ENCODE data around the gene RBSN. TPM values are rescaled to one million over a fixed set of nuclear protein-coding genes. Genes with fewer than 3 reads are reported as not detected.
A peak's percentile ranks its signal among the peaks of the same experiment; 100 is the strongest.

Gene RBSN
- polyA plus RNA-seq, 3 donors from 2014 or later = 3.6 to 16.3 (median 11.1) TPM

DNA sequence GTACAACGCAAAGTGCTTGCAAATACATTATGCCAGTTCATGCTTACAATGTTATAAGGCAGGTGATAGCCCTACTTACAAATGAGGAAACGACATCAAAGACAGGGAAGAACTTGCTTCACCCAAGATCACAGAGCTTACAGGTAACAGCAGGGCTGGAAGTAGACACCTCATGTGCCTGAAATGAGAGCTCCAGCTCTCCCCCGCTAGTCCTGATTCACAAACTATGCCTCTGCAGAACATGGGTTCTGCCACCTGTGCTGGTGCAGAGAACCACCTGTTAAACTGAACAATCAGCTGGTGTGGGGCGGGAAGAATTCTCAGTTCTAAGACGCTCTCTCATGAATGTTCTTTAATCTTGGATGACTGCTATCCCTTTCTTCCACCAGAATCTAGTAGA is 7.4 kb downstream of the RBSN start:
- Mint-ChIP-seq H3K4me3 (no peak overlapping the region), H3K36me3 (peaks cover 10 to 49% (median 11%) of the 10 kb centered on the region in 3 donors), H3K4me1 (peaks cover 0 to 4% of the 10 kb centered on the region in 2 donors), H3K27me3 (ENCODE audit: low read depth in 3 of 3) (peaks cover 0 to 4% (median 0%) of the 10 kb centered on the region in 3 donors), H3K27ac (no peak overlapping the region), H3K9me3 (no peaks in the 10 kb centered on the region)
- DNase-seq = no peak

GRCh38 chr3:15089201-15089600 is 9.7 kb downstream of the RBSN start:
- H3K4me3 Mint-ChIP-seq = no peak overlapping the region
- no peaks in the 10 kb centered on the region for H3K4me1 Mint-ChIP-seq
- no peaks in the 10 kb centered on the region for H3K9me3 Mint-ChIP-seq
- H3K36me3 Mint-ChIP-seq = peaks cover 18 to 50% (median 22%) of the 10 kb centered on the region in 3 donors
- no peak overlapping the region for H3K27ac Mint-ChIP-seq
- DNase-seq = no peak
- no peaks in the 10 kb centered on the region for H3K27me3 Mint-ChIP-seq (ENCODE audit: low read depth in 3 of 3)

GRCh38 chr3:15086699-15087098 is 12.2 kb downstream of the RBSN start:
- Mint-ChIP-seq H3K36me3 (peaks cover 28 to 61% (median 33%) of the 10 kb centered on the region in 3 donors), H3K4me3 (no peak overlapping the region)

DNA sequence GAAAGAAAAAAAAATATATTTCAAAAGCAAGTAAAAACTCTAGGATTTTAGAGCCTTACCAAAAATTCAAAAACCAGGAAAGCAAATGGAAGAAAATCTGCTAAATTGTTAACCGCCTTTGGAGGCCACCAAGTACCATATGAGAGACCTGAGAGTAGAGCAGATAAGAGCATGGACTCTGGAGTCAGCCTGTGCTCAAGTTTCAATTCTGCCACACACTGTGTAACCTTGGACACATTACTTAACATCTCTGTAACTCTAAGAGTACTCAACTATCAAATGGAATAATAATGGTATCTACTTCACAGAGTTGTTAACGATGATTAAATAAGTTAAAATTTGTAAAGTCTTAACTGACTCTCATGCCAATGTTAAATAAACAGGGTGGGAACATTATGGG is 12.7 kb downstream of the RBSN start:
- no peak overlapping the region for H3K27ac Mint-ChIP-seq
- H3K4me1 Mint-ChIP-seq = no peaks in the 10 kb centered on the region
- no peak for DNase-seq
- H3K9me3 Mint-ChIP-seq = no peaks in the 10 kb centered on the region
- H3K36me3 Mint-ChIP-seq = peaks cover 28 to 63% (median 38%) of the 10 kb centered on the region in 3 donors
- peaks cover 0 to 2% (median 1%) of the 10 kb centered on the region in 3 donors for H3K27me3 Mint-ChIP-seq (ENCODE audit: low read depth in 3 of 3)
- H3K4me3 Mint-ChIP-seq = no peak overlapping the region

More at GRCh38 chr3:15086699-15087098, 12.2 kb downstream of the RBSN start:
- H3K27me3 Mint-ChIP-seq (ENCODE audit: low read depth in 3 of 3) = peaks cover 0 to 2% (median 1%) of the 10 kb centered on the region in 3 donors
- H3K9me3 Mint-ChIP-seq = no peaks in the 10 kb centered on the region
- no peaks in the 10 kb centered on the region for H3K4me1 Mint-ChIP-seq
- DNase-seq = no peak
- no peak overlapping the region for H3K27ac Mint-ChIP-seq

DNA sequence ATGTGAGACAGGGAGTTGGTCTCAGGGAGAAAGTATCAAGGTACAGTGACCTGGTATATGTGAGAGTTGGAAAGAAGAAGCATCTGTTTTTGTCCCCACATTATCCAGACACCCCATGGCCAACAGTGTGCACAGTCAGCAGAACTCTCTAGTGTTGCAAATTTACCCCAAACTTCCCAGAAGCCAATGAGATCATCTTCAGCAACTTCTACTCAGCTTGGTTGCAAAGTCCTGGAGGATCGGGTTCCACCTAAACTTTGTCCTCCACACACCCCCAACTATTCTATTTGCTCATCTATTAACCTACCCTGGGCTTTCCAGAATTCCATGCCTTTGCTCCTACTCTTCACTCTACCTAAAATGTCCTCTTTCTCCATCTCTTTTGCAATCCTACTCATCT is 15.7 kb downstream of the RBSN start:
- DNase-seq = no peak
- peaks cover 33 to 66% (median 45%) of the 10 kb centered on the region in 3 donors for H3K36me3 Mint-ChIP-seq
- H3K27ac Mint-ChIP-seq = peak overlapping the region in 1 of 6 donors; percentile 4
- H3K4me1 Mint-ChIP-seq = no peaks in the 10 kb centered on the region
- peaks cover 0 to 2% (median 1%) of the 10 kb centered on the region in 3 donors for H3K27me3 Mint-ChIP-seq (ENCODE audit: low read depth in 3 of 3)
- H3K4me3 Mint-ChIP-seq = no peak overlapping the region
- no peaks in the 10 kb centered on the region for H3K9me3 Mint-ChIP-seq

GRCh38 chr3:15081960-15082664 is 16.8 kb downstream of the RBSN start:
- Mint-ChIP-seq H3K36me3 (peaks cover 42 to 78% (median 52%) of the 10 kb centered on the region in 3 donors), H3K9me3 (no peaks in the 10 kb centered on the region), H3K4me1 (no peaks in the 10 kb centered on the region), H3K4me3 (no peak overlapping the region), H3K27me3 (ENCODE audit: low read depth in 3 of 3) (peaks cover 0 to 2% (median 1%) of the 10 kb centered on the region in 3 donors), H3K27ac (peak overlapping the region in 2 of 6 donors; percentile 27 to 81)
- DNase-seq = no peak

DNA sequence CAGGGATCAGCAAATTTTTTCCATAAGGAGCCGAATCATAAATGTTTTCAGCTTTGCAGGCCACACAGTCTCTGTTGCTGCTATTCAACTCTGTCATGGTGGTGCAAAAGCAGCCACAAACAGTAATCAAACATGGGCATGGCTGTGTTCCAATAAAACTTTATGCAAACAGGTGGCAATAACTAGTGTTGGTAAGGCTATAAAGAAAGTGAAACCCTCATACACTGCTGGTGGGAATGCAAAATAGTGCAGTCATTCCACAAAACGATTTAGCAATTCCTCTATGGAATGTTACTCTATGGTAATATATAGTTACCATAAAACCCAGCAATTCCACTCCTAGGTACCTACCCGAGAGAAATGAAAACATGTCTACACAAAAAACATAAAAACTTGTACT is 19.9 kb downstream of the RBSN start:
- Mint-ChIP-seq H3K36me3 (peaks cover 50 to 78% (median 62%) of the 10 kb centered on the region in 3 donors), H3K27ac (no peak overlapping the region), H3K4me1 (no peaks in the 10 kb centered on the region), H3K9me3 (no peaks in the 10 kb centered on the region), H3K27me3 (ENCODE audit: low read depth in 3 of 3) (peaks cover 0 to 2% (median 1%) of the 10 kb centered on the region in 3 donors), H3K4me3 (no peak overlapping the region)
- no peak for DNase-seq

DNA sequence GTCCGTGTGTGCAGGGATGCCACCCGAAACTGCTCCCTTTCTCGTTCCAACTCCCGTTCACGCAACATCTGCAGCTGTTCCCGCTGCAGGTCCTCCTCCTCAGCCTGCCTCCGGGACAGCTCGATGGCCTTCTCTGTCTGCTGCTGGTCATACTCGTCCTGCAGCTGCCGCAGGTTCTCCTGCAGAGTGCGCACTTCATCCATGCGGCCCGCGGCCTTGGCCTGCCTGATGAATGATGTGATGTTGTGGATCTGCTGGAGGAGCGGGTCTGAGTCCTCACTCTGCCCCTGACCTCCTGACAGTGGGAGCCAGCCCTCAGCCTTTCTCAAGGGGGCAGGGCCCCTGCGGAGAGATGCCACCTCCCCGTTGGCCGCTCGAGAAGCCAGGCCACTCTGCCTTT is 24.4 kb downstream of the RBSN start:
- Mint-ChIP-seq H3K4me3 (no peak overlapping the region), H3K27ac (no peak overlapping the region), H3K36me3 (peaks cover 39 to 66% (median 43%) of the 10 kb centered on the region in 3 donors), H3K4me1 (no peaks in the 10 kb centered on the region), H3K27me3 (ENCODE audit: low read depth in 3 of 3) (no peaks in the 10 kb centered on the region), H3K9me3 (no peaks in the 10 kb centered on the region)
- no peak for DNase-seq

DNA sequence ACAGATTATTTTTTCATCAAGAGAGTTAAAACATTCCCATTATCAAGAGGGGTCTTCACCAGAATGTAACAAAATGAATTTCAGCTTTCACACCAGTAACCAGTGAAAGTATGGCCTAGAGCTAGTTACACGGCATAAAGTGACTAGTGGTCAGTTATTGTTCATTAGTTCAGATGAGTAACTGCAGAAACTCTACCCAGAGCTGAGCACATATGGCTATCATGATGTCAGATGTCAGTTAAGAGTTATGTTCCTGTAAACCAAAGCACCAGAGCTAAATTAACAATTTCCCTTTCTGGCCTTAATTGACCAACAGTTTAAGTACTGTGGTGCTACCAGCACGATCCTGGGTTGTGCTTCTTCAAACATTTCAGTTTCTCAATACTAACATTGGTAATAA is 27.2 kb downstream of the RBSN start:
- Mint-ChIP-seq H3K9me3 (no peaks in the 10 kb centered on the region), H3K4me1 (no peaks in the 10 kb centered on the region), H3K36me3 (peaks cover 23 to 41% (median 29%) of the 10 kb centered on the region in 3 donors), H3K4me3 (no peak overlapping the region), H3K27me3 (ENCODE audit: low read depth in 3 of 3) (no peaks in the 10 kb centered on the region), H3K27ac (peak overlapping the region in 1 of 6 donors; percentile 4)
- no peak for DNase-seq

- H3K27me3 Mint-ChIP-seq (ENCODE audit: low read depth in 3 of 3) = no peaks in the 10 kb centered on the region
- H3K4me1 Mint-ChIP-seq = peaks cover 9 to 10% of the 10 kb centered on the region in 2 donors
- DNase-seq = no peak
- peak overlapping the region in 1 of 6 donors; percentile 54 for H3K27ac Mint-ChIP-seq
- H3K36me3 Mint-ChIP-seq = peaks cover 6 to 22% (median 11%) of the 10 kb centered on the region in 3 donors
- no peaks in the 10 kb centered on the region for H3K9me3 Mint-ChIP-seq
- no peak overlapping the region for H3K4me3 Mint-ChIP-seq
Measured at GRCh38 chr3:15069441-15069840, 29.5 kb downstream of the RBSN start.

GRCh38 chr3:15066467-15066866 is 32.5 kb downstream of the RBSN start:
- H3K36me3 Mint-ChIP-seq = peaks cover 0 to 7% (median 3%) of the 10 kb centered on the region in 3 donors
- peaks cover 26% of the 10 kb centered on the region in 2 donors for H3K4me1 Mint-ChIP-seq
- H3K4me3 Mint-ChIP-seq = peak overlapping the region; percentile 29 to 65 (median 44)
- peak overlapping the region in 1 of 6 donors; percentile 57 for H3K27ac Mint-ChIP-seq
- no peak for DNase-seq
- no peaks in the 10 kb centered on the region for H3K27me3 Mint-ChIP-seq (ENCODE audit: low read depth in 3 of 3)
- H3K9me3 Mint-ChIP-seq = no peaks in the 10 kb centered on the region

GRCh38 chr3:15065550-15066007 is 33.4 kb downstream of the RBSN start:
- peak in 1 of 3 donors; percentile 15 for DNase-seq
- H3K4me3 Mint-ChIP-seq = peak overlapping the region; percentile 91 to 97 (median 96)
- peaks cover 0 to 5% (median 0%) of the 10 kb centered on the region in 3 donors for H3K36me3 Mint-ChIP-seq
- peak overlapping the region in 4 of 6 donors; percentile 51 to 96 (median 82) for H3K27ac Mint-ChIP-seq
- no peaks in the 10 kb centered on the region for H3K27me3 Mint-ChIP-seq (ENCODE audit: low read depth in 3 of 3)
- no peaks in the 10 kb centered on the region for H3K9me3 Mint-ChIP-seq
- peaks cover 26% of the 10 kb centered on the region in 2 donors for H3K4me1 Mint-ChIP-seq

DNA sequence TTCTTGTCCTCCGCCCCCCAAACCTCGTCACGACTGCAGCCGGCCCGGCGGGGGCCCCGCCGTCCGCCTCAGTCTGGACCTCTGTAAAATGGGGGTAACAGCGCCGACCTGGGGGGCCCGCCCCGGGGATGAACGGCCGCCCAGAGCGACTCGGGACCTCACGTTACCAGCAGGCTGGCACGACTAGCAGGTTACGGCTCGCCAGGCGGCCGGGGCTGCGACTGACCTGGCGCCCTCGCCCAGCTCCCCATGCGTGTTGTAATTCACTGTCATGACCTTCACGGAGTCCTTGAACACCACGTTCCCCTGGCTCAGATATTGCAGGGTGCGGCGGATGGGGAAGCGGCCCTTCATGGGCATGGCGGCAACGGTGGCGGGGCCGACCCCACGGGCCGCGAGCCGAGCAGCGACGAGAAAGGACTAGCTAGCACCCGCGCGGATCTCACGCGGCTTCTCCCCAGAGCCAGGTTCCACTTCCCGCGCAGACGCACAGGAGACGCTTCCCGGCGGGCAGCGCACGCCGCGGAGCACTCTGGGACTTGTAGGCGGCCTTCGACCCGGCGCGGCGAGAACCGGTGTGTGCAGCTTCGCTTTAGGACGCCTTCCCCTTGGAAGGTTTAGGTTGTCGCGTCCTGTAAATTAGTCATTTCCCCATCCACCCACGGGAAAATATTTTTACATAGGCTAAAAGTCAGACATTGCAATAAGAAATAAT is 34.0 kb downstream of the RBSN start, which contains the start of gene MRPS25:
Gene MRPS25, minus strand, starts transcription at position 481 of the 715 bp plus-strand sequence. Its CDS starts 121 bp downstream, at position 360.
- DNase-seq = peak; percentile 82 to 86 (median 84)
- no peaks in the 10 kb centered on the region for H3K36me3 Mint-ChIP-seq

More for the DNA sequence above, 34.0 kb downstream of the RBSN start, which contains the start of gene MRPS25:
- peak within 1 kb of the TSS; percentile 84 to 96 (median 92) for H3K27ac Mint-ChIP-seq
- H3K27me3 Mint-ChIP-seq (ENCODE audit: low read depth in 3 of 3) = no peaks in the 10 kb centered on the region
- peak within 1 kb of the TSS; percentile 91 to 97 (median 96) for H3K4me3 Mint-ChIP-seq
- H3K4me1 Mint-ChIP-seq = peaks cover 26% of the 10 kb centered on the region in 2 donors
- H3K9me3 Mint-ChIP-seq = no peaks in the 10 kb centered on the region

Data from immature natural killer cell (primary cell).